GM19351 (cell line): Measurements from ENCODE around the gene LRRC10B.
"Not testable (repeated sequence)": the region's sequence is repeated elsewhere in the genome, so short reads cannot be mapped to it uniquely, and the experiment has no call there.

Experiments used
- ATAC-seq: cut with Tn5 transposase; IDR thresholded peaks from one replicate; pipeline ENCODE4 v1.9.1; 2021; ENCODE audit warnings: mild to moderate bottlenecking, moderate library complexity; ENCODE audit not compliant: unreplicated experiment

LRRC10B gene

GRCh38 chr11:61507962-61508861 is at the start of gene LRRC10B:
TSS of gene LRRC10B (plus strand) at chr11:61508749. CDS start at chr11:61508999, 250 bp downstream.
- no peak for ATAC-seq

- no peak for ATAC-seq
These were observed 48.1 kb upstream of the LRRC10B start for GRCh38 chr11:61460474-61460881.

- ATAC-seq = no peak
These were observed 47.6 kb upstream of the LRRC10B start for GRCh38 chr11:61460986-61461385.

GRCh38 chr11:61467602-61468001 is 40.9 kb upstream of the LRRC10B start:
- ATAC-seq = not testable (repeated sequence)

GRCh38 chr11:61468002-61468401 is 40.5 kb upstream of the LRRC10B start:
- ATAC-seq = no peak

- ATAC-seq = no peak
These were observed 36.3 kb upstream of the LRRC10B start for GRCh38 chr11:61472282-61472681.

GRCh38 chr11:61472868-61473267 is 35.7 kb upstream of the LRRC10B start:
- no peak for ATAC-seq

- no peak for ATAC-seq
These were observed 35.1 kb upstream of the LRRC10B start for GRCh38 chr11:61473370-61474012.

- no peak for ATAC-seq
These were observed 34.4 kb upstream of the LRRC10B start for GRCh38 chr11:61474013-61474643.

- ATAC-seq = no peak
These were observed 33.1 kb upstream of the LRRC10B start for GRCh38 chr11:61475433-61475832.

- no peak for ATAC-seq
These were observed 32.2 kb upstream of the LRRC10B start for GRCh38 chr11:61476371-61476770.

GRCh38 chr11:61477126-61477525 is 31.4 kb upstream of the LRRC10B start:
- no peak for ATAC-seq

- no peak for ATAC-seq
These were observed 30.8 kb upstream of the LRRC10B start for GRCh38 chr11:61477727-61478148.

- ATAC-seq = not testable (repeated sequence)
These were observed 29.0 kb upstream of the LRRC10B start for GRCh38 chr11:61479360-61480058.

- no peak for ATAC-seq
These were observed 28.1 kb upstream of the LRRC10B start for GRCh38 chr11:61480261-61480993.

- no peak for ATAC-seq
These were observed 27.6 kb upstream of the LRRC10B start for GRCh38 chr11:61480994-61481335.

GRCh38 chr11:61481806-61482205 is 26.7 kb upstream of the LRRC10B start:
- no peak for ATAC-seq

- no peak for ATAC-seq
These were observed 26.0 kb upstream of the LRRC10B start for GRCh38 chr11:61482513-61482912.

GRCh38 chr11:61484541-61484940 is 24.0 kb upstream of the LRRC10B start:
- no peak for ATAC-seq

GRCh38 chr11:61485080-61485479 is 23.5 kb upstream of the LRRC10B start:
- no peak for ATAC-seq
